Activated CD4-positive, alpha-beta T cell treated with anti-CD3 and anti-CD28 coated beads, Interleukin-2, amount 10 ng/mL, durations not matched to agents 24 days and 14 days (primary cell): ENCODE data around the gene OXGR1. TPM values are rescaled to one million over a fixed set of nuclear protein-coding genes. Genes with fewer than 3 reads are reported as not detected.
"Not testable (repeated sequence)": the region's sequence is repeated elsewhere in the genome, so short reads cannot be mapped to it uniquely, and the experiment has no call there.

ENCODE experiments used
- DNase-seq: peaks from one replicate; pipeline ENCODE4 v3.0.0; 2022
- H3K27ac Mint-ChIP-seq: one replicate; pipeline ENCODE4 v1.8.0; 2022; ENCODE audit warnings: mild to moderate bottlenecking, mixed read lengths
- H3K27me3 Mint-ChIP-seq: one replicate; pipeline ENCODE4 v1.8.0; 2022; ENCODE audit warnings: mixed read lengths
- H3K36me3 Mint-ChIP-seq: one replicate; pipeline ENCODE4 v1.8.0; 2022; ENCODE audit warnings: low read depth, mild to moderate bottlenecking, mixed read lengths
- H3K4me1 Mint-ChIP-seq: one replicate; pipeline ENCODE4 v1.8.0; 2021; ENCODE audit warnings: mixed read lengths
- H3K4me3 Mint-ChIP-seq: one replicate; pipeline ENCODE4 v1.8.0; 2022; ENCODE audit warnings: mild to moderate bottlenecking, moderate library complexity, mixed read lengths
- H3K9me3 Mint-ChIP-seq: one replicate; pipeline ENCODE4 v1.8.0; 2021; ENCODE audit warnings: mixed read lengths
- intact Hi-C: fragments of 100-400 bp; cut with micrococcal nuclease; formaldehyde crosslinking; loops from one replicate; pipeline ENCODE4 v1.15.1; 2023
- total RNA-seq: library from RNA; stranded (reverse); gene quantifications from 2 replicates; pipeline ENCODE4 v1.2.3, GENCODE V29; 2022

The OXGR1 gene
- total RNA-seq, 1 donor from 2014 or later: not detected

DNA sequence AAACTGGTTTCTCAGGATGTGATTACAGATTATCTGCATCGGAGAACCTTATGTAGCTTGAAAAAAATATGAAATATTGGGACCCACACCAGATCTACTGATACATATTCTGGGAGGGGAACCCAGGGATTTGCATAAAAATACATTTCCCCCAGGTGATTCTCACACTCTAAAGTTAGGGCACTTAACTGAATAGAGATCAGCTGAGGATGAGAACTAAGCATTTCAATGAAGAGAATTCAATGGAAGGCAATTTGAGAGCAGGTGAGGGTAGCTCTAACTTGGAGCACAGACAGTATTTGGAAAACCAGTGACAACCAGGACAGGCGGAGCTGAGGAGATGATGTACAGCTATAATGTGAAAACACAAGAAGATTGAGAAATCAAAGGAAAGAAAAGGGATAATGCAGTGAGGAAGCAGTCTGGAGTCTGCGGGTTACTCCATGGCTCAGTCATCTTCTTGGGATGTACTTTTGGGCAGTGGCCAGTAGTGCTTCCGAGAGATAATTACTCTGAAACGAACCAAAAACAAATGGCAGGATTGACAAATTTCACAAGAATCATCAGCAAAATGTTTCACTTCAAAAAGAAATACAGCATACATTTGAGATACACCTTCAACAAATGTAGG, 6.1 kb upstream of the OXGR1 start:
- no peak overlapping the region for H3K4me3 Mint-ChIP-seq
- peaks cover 16% of the 10 kb centered on the region for H3K27me3 Mint-ChIP-seq
- no peak for DNase-seq
- intact Hi-C loops: no loop called here
- no peak overlapping the region for H3K27ac Mint-ChIP-seq
- H3K36me3 Mint-ChIP-seq: no peaks in the 10 kb centered on the region
- H3K9me3 Mint-ChIP-seq: no peaks in the 10 kb centered on the region
- H3K4me1 Mint-ChIP-seq: no peaks in the 10 kb centered on the region

DNA sequence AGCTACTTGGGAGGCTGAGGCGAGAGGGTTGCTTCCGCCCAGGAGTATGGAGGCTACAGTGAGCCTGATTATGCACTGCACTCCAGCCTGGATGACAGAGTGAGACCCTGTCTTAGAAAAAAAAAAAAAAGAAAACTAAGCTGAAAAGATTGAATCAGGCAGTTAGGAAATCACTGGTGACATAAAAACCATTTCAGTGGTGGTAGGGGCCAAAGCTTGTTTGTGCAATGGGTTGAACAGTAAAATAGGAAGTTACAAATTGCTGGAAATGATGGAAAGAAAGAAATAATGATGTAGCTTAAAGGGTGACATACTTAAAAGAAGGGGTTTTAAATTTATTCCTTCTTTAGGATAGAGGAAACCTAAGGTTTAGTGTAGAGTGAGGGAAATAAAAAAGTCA, 4.8 kb upstream of the OXGR1 start:
- peaks cover 4% of the 10 kb centered on the region for H3K9me3 Mint-ChIP-seq
- H3K27ac Mint-ChIP-seq: no peak overlapping the region
- intact Hi-C loops: no loop called here
- peaks cover 26% of the 10 kb centered on the region for H3K27me3 Mint-ChIP-seq
- no peaks in the 10 kb centered on the region for H3K4me1 Mint-ChIP-seq
- no peak overlapping the region for H3K4me3 Mint-ChIP-seq
- H3K36me3 Mint-ChIP-seq: no peaks in the 10 kb centered on the region
- no peak for DNase-seq

DNA sequence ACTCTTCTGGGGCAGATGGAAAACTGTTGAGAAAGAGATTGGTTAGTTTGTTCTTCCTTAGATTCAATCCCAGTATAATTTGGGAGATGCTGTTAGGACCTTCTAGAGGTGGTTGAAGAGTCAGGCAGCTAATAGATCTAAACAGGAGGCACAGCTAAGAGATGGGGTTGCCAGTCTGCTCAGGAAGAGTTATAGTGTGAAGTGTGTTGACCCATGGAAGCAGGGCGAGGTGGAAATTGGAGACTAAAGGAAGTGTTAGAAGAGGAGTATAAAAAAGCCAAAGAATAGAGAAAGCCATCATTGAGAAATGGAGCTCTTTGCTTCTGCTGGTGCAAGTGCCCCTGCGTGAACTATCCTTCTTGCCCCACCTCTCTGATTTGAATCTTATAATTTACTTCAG, 3.8 kb upstream of the OXGR1 start:
- DNase-seq: no peak
- no peak overlapping the region for H3K4me3 Mint-ChIP-seq
- no peak overlapping the region for H3K27ac Mint-ChIP-seq
- H3K36me3 Mint-ChIP-seq: no peaks in the 10 kb centered on the region
- intact Hi-C loops: no loop called here
- H3K4me1 Mint-ChIP-seq: no peaks in the 10 kb centered on the region
- H3K9me3 Mint-ChIP-seq: peaks cover 4% of the 10 kb centered on the region
- H3K27me3 Mint-ChIP-seq: peaks cover 36% of the 10 kb centered on the region

DNA sequence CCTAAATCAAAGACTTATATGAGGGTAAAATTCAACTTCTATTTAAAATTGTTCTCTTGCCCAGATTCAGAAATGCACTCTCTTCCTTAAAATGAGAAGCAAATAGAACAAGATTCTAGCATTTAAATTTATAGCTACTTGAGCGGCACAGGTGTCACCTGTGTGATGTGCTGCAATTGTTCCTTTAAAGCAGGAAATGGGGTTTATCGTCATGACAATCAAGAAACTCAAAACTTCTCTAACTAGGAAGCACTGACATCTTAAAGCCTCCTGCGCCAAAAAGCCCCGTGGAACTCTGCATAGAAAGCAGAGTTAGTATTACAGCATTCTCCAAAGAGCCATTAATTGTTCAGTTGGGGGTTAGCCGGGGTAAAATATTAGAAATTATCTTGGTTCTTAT, 2.6 kb upstream of the OXGR1 start:
- peaks cover 34% of the 10 kb centered on the region for H3K27me3 Mint-ChIP-seq
- no peak overlapping the region for H3K4me3 Mint-ChIP-seq
- H3K36me3 Mint-ChIP-seq: no peaks in the 10 kb centered on the region
- H3K9me3 Mint-ChIP-seq: peaks cover 4% of the 10 kb centered on the region
- H3K27ac Mint-ChIP-seq: no peak overlapping the region
- intact Hi-C loops: no loop called here
- no peak for DNase-seq
- H3K4me1 Mint-ChIP-seq: no peaks in the 10 kb centered on the region

DNA sequence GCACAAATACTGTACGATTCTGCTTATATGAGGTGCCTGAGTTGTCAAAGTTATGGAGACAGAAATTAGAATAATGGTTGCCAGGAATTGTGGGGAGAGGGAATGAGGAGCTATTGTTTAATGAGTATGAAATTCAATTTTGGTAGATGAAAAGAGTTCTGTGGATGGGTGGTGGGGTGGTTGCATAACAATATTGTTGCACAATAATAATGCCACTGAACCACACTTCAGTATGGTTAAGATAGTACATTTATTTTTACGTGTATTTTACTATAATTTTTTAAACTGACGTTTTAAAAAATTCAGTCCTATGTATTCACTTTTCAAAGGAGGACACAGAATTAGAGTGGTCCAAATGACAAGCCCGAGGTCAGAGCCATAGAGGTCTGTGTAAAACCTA, 1.8 kb upstream of the OXGR1 start:
- H3K4me1 Mint-ChIP-seq: no peaks in the 10 kb centered on the region

DNA sequence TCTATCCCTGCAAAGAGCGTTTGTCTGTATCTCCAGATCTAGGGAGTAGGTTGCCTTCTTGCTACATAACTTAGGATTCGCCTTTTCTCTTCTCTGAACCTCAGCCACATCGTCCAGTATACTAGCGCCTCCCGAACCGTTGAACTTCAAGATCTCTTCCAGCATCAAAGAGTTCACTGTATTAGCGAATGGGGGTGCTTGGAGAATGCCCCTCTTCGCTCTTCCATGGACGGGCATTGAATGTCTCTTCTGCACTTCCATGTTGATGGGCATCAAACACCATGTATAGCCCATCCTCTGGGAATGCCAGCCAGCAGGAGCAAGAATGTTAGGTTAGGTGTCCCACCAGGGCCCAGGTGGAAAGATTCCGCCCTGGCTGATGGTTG, 575 bp upstream of the OXGR1 start:
- intact Hi-C loops: no loop called here
- Mint-ChIP-seq H3K4me3 (no peak overlapping the region), H3K27ac (no peak overlapping the region), H3K27me3 (peaks cover 35% of the 10 kb centered on the region), H3K9me3 (peaks cover 4% of the 10 kb centered on the region), H3K4me1 (no peaks in the 10 kb centered on the region), H3K36me3 (no peaks in the 10 kb centered on the region)
- DNase-seq: no peak

More for the DNA sequence above, 1.8 kb upstream of the OXGR1 start:
- Mint-ChIP-seq H3K27me3 (peaks cover 35% of the 10 kb centered on the region), H3K27ac (no peak overlapping the region), H3K9me3 (peaks cover 4% of the 10 kb centered on the region), H3K36me3 (no peaks in the 10 kb centered on the region), H3K4me3 (no peak overlapping the region)
- DNase-seq: no peak
- intact Hi-C loops: no loop called here

DNA sequence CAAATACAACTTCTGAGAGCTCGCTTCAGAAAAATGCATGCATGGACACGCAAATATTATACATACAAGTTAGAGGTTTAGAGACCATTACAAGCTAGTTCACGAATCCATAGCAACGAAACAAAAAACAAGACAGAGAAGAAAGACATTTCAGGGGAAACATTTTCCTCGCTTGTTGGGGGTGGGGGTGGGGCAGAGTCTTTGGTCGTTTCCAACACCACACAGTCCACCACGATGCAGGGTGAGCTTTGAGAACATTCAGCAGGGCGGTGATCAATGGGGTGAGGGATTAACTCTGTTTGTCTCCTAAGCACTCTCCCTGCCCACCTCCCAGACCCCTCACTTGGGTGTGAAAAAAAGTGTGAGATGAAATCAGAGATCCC, 651 bp downstream of the OXGR1 start:
- intact Hi-C loops: no loop called here
- Mint-ChIP-seq H3K9me3 (peaks cover 4% of the 10 kb centered on the region), H3K36me3 (no peaks in the 10 kb centered on the region), H3K27me3 (peaks cover 35% of the 10 kb centered on the region), H3K27ac (no peak overlapping the region), H3K4me1 (no peaks in the 10 kb centered on the region), H3K4me3 (no peak overlapping the region)
- DNase-seq: no peak

DNA sequence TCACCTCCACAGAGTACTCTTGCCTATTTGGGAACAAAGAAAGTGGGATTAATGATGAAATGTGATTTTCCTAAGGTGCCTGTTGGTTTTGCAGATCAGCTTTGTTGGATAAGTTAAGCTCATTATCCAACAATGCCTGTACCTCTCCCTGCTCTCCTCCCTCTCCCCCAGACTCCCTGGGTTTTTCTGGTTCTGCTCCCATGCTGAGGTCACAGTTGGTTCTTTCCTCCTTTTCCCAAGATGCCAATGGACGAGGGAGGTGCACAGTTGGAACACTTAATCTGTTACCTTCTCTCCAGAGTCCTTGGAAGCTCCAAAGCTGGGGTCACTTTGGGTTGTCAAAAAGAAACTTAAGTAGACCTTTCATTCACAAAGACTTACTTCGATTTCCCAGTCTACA, 1.6 kb downstream of the OXGR1 start:
- DNase-seq: no peak
- Mint-ChIP-seq H3K4me3 (no peak overlapping the region), H3K9me3 (peaks cover 4% of the 10 kb centered on the region), H3K4me1 (no peaks in the 10 kb centered on the region), H3K27me3 (peaks cover 35% of the 10 kb centered on the region), H3K27ac (no peak overlapping the region), H3K36me3 (no peaks in the 10 kb centered on the region)
- intact Hi-C loops: no loop called here

DNA sequence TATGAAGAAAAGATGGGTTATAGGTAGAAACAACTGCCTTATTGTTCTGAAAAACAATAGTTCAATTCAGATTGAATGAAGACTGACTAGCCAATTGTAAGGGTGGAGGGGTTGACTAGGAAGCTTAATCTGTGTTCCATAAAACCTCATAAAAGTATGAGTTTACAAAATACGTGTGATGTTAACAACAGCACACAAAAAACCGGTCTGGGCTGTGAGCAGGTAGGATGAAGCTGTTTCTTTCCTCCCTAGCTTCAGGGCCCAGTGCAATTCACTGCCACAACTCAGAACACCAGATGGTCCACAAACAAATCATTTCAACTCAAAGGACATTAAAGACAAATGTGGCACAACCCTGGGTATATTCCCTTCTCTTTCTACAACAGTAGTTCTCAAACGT, 3.2 kb downstream of the OXGR1 start:
- DNase-seq: no peak
- intact Hi-C loops: no loop called here
- Mint-ChIP-seq H3K4me3 (no peak overlapping the region), H3K27me3 (peaks cover 30% of the 10 kb centered on the region), H3K27ac (no peak overlapping the region), H3K9me3 (peaks cover 4% of the 10 kb centered on the region), H3K36me3 (no peaks in the 10 kb centered on the region), H3K4me1 (no peaks in the 10 kb centered on the region)

DNA sequence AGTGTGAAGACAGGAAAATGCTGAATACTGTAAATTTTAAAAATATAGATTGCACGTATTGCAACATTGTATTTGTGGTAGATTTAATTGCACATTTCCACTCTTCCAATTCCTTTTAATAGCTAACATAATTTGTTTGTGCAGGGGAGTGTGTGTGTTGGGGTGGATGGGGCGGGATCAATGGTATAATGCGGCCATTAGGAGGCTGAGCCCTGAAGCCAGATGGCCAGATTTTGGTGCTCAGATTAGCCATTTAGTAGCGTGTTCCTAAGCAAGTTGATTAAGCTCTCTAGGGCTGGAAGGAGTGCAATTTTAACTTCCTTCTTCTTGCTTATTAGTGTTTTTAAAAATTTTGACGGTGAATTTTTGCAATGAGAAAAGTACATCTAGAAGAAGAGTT, 5.8 kb downstream of the OXGR1 start:
- H3K27me3 Mint-ChIP-seq: peaks cover 16% of the 10 kb centered on the region
- H3K9me3 Mint-ChIP-seq: no peaks in the 10 kb centered on the region
- H3K4me3 Mint-ChIP-seq: no peak overlapping the region
- H3K36me3 Mint-ChIP-seq: no peaks in the 10 kb centered on the region
- peaks cover 4% of the 10 kb centered on the region for H3K4me1 Mint-ChIP-seq
- intact Hi-C loops: no loop called here
- no peak overlapping the region for H3K27ac Mint-ChIP-seq
- no peak for DNase-seq

DNA sequence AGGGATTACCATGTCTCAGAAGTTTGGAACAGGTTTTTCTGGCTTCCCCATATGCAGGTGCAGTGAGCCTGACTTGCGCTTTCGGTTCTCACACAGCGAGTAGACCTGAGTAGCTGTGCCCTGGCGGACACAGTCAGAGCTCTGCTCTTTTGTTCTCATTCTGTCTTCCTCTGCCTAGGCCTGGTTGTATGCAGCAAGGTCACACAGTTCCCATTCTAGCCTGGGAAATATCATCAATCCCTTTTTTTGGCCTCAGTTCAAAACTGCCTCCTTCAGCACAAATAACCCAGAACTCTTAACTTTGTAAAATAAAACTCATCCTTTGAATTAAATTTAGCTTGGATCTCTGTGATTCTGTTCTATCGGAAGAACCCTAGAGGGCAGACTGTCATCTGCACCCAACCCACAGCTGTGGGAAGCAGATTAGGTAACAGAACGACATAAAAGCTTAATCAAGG, 10.2 kb downstream of the OXGR1 start:
- no peaks in the 10 kb centered on the region for H3K36me3 Mint-ChIP-seq
- H3K4me3 Mint-ChIP-seq: no peak overlapping the region
- H3K4me1 Mint-ChIP-seq: peaks cover 8% of the 10 kb centered on the region
- peaks cover 6% of the 10 kb centered on the region for H3K27me3 Mint-ChIP-seq
- H3K9me3 Mint-ChIP-seq: peaks cover 7% of the 10 kb centered on the region
- no peak overlapping the region for H3K27ac Mint-ChIP-seq
- DNase-seq: peak; percentile 61
- intact Hi-C loops: no loop called here

DNA sequence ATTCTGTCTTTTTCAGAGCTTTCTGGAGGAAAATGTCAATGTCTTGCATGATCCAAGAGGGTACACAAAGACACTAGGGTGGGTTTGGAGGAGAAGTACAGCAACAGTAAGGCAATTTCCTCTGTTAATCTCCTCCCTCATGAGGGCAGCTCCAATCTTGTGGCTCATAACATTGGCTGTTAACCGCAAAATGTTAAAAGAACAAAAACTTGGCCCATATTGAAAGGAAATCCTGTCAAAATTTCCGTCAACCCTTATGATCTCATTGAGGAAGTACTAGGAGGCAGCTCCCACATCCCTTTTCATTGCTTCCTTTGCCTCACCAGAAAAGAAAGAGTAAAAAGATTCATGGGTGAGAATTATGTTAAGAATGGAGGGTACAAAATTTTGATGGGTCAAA, 11.6 kb downstream of the OXGR1 start:
- peaks cover 8% of the 10 kb centered on the region for H3K4me1 Mint-ChIP-seq
- H3K4me3 Mint-ChIP-seq: no peak overlapping the region
- H3K27me3 Mint-ChIP-seq: peaks cover 6% of the 10 kb centered on the region
- no peaks in the 10 kb centered on the region for H3K36me3 Mint-ChIP-seq
- peaks cover 17% of the 10 kb centered on the region for H3K9me3 Mint-ChIP-seq
- no peak for DNase-seq
- intact Hi-C loops: no loop called here
- no peak overlapping the region for H3K27ac Mint-ChIP-seq

DNA sequence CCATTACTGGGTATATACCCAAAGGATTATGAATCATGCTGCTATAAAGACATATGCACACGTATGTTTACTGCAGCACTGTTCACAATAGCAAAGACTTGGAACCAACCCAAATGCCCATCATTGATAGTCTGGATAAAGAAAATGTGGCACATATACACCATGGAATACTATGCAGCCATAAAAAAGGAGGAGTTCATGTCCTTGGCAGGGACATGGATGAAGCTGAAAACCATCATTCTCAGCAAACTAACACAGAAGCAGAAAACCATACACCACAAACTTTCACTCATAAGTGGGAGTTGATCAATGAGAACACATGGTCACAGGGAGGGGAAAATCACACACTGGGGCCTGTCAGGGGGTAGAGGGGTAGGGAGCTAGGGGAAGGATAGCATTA, 14.4 kb downstream of the OXGR1 start:
- H3K27me3 Mint-ChIP-seq, intact Hi-C loops: not testable (repeated sequence)

DNA sequence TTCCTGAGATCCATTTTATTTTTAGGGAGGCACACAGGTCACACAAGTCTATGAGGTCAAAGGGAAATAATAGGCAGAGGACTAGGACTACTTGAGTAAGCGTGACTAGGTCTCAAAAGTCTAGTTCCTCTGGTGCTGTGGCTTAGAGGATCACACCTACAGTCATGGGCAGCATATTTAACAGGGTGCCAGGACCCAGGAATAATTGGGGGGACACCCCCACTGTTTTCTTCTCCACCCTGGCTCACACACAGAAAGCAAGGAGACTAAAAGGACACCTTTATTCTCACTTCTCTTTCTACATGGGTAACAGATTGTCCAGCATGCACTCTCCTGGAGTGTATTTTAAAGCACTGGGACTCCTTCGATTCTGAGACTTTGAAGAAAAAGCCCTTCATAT, 26.2 kb downstream of the OXGR1 start:
- DNase-seq: no peak
- H3K4me1 Mint-ChIP-seq: no peaks in the 10 kb centered on the region
- intact Hi-C loops: no loop called here
- H3K9me3 Mint-ChIP-seq: peaks cover 15% of the 10 kb centered on the region
- H3K36me3 Mint-ChIP-seq: no peaks in the 10 kb centered on the region
- H3K4me3 Mint-ChIP-seq: no peak overlapping the region
- H3K27ac Mint-ChIP-seq: no peak overlapping the region
- no peaks in the 10 kb centered on the region for H3K27me3 Mint-ChIP-seq

More for the DNA sequence above, 14.4 kb downstream of the OXGR1 start:
- H3K9me3 Mint-ChIP-seq: peaks cover 19% of the 10 kb centered on the region
- not testable (repeated sequence) for H3K27ac Mint-ChIP-seq, H3K4me1 Mint-ChIP-seq, H3K4me3 Mint-ChIP-seq, DNase-seq, H3K36me3 Mint-ChIP-seq

DNA sequence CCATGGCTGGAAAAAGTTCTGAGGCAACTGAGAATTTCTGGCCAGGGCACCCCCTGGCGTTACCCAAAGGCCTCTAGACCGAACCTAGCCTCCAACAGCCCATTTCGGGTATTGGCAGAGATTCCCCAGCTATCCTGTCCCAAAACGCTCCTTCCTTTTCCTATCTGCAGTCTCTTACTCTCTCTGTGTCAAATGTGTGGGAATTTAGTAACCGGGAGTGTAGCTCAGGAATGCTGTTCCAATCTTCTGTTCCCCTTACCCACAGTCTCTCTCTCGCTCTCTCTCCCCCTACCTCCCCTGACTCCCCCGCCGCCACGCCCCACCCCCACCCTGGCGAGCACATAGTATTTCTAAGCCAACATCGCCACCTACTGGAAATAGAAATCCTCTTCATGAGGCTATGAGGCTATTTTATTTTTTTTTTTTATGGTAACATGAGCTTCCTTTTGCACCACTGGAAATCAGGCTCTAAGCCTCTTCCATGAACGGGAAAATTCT, 27.0 kb downstream of the OXGR1 start:
- intact Hi-C loops: no loop called here
- Mint-ChIP-seq H3K27ac (no peak overlapping the region), H3K4me1 (no peaks in the 10 kb centered on the region), H3K27me3 (no peaks in the 10 kb centered on the region), H3K36me3 (no peaks in the 10 kb centered on the region), H3K9me3 (peaks cover 18% of the 10 kb centered on the region), H3K4me3 (no peak overlapping the region)
- DNase-seq: no peak
